Mucosa of stomach (tissue), 1 donor: ENCODE measurements around the gene SLC5A7.

ENCODE experiments used
- H3K27me3 ChIP-seq: one replicate; pipeline ENCODE4 v1.7.0; 2013; ENCODE audit warnings: mild to moderate bottlenecking, low read length; ENCODE audit not compliant: control insufficient read depth, insufficient read depth
- H3K36me3 ChIP-seq: one replicate; pipeline ENCODE4 v1.7.0; 2013; ENCODE audit warnings: low read length; ENCODE audit not compliant: control insufficient read depth, insufficient read depth
- H3K4me1 ChIP-seq: one replicate; pipeline ENCODE4 v1.7.0; 2013; ENCODE audit warnings: mild to moderate bottlenecking, low read length; ENCODE audit not compliant: control insufficient read depth, insufficient read depth
- H3K4me3 ChIP-seq: one replicate; pipeline ENCODE4 v1.7.0; 2013; ENCODE audit warnings: low read length
- H3K9ac ChIP-seq: one replicate; pipeline ENCODE4 v1.7.0; 2013; ENCODE audit warnings: mild to moderate bottlenecking, low read length, moderate library complexity
- H3K9me3 ChIP-seq: one replicate; pipeline ENCODE4 v1.7.0; 2013; ENCODE audit warnings: mild to moderate bottlenecking, low read length, moderate library complexity; ENCODE audit not compliant: control insufficient read depth
- donor health status: Pancreatic carcinoma.

Gene SLC5A7

DNA sequence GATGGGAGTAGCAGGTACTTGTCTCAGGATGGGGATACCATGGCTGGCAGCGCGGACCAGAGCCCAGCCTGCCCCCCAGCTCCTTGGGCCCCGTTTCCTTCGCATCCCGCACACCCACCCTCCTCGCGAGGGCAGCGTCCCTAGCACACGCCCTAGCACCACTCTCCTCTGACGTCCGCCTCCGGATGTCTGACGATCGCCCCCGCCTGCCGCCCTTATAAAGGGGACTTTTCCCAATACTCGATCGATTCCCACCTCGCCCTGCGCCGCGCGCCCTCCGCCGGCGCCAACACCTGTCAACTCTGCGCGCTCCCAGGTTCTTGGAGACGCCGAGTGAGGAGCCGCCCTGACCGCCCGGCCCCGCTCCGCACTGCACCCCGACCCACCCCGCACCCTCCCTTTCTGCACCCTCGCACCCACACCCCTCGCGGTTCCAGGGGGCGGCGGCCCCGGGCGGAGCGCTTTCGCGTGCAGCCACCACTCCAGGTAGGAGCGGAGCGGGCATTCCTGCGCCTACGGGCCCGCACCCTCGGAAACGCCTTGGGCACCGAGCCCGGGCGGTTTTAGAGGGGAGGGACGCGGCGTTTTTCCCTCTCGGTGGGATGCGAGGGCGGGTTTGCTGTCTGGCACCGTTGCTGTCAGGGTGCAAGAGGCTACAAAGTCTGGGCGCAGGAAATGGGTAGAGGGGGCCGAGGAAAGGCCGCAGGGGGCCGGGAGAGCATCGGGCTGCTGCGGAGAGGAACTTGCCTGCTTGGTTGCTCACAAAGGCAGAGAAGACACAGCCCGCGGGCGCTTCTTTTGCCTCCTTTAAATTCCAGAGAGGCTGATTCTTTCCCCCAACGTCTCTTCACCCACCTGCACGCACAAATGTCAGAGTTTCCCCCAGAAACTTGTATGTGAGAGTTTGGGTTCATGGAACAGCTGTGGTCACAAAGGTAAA lies at the start of gene SLC5A7:
Gene SLC5A7 (plus strand): TSS at position 247 of the 940 bp plus-strand sequence. CDS start 1,632 bp downstream, outside the sequence.
- H3K36me3 ChIP-seq, result no peaks in the 10 kb centered on the region
- no peak within 1 kb of the TSS for H3K9ac ChIP-seq
- H3K27me3 ChIP-seq, result peaks cover 8% of the 10 kb centered on the region
- H3K4me1 ChIP-seq, result no peaks in the 10 kb centered on the region
- no peak within 1 kb of the TSS for H3K4me3 ChIP-seq
- H3K9me3 ChIP-seq, result no peaks in the 10 kb centered on the region

DNA sequence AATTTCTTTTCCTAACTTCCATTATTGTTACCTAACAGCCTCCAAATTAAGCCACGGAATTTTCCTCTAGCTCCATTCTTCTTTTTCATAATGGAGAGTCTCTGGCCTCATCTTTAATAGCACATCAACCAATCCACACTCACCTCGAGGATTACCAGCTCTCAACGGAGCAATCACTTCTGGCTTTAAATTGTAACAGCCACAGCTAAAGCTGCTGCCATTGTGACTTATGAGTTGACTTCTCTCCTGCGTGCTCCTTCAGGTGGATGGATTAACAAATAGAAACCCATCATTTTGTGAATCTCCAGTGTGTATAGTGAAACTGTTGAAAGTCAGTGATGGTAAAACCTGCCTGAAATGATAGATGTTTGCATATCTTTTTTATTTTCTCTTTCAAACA lies 24.9 kb upstream of the SLC5A7 start:
- Histone ChIP-seq H3K9me3 (no peaks in the 10 kb centered on the region), H3K4me3 (no peak overlapping the region), H3K9ac (no peak overlapping the region), H3K36me3 (no peaks in the 10 kb centered on the region), H3K4me1 (no peaks in the 10 kb centered on the region), H3K27me3 (no peaks in the 10 kb centered on the region)

DNA sequence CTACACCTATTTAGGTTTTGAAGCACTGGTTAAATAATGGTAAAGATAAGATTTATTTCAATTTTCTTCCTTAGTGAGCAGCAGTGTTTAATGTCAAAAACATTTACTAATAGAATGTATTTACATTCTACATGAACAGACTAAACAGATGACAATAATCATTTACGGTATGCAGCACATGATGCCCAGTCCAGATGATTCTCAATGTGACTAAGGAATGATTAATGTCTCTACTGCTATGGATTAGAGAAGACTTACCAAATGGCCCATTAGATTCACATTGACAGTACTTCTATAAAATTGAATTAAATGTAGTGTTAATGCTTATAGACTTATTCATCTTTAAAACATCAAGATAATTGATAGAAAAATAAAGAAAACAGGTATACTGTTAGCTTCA lies 22.1 kb upstream of the SLC5A7 start:
- H3K27me3 ChIP-seq, result no peaks in the 10 kb centered on the region
- no peak overlapping the region for H3K9ac ChIP-seq
- H3K4me3 ChIP-seq, result no peak overlapping the region
- no peaks in the 10 kb centered on the region for H3K4me1 ChIP-seq
- H3K9me3 ChIP-seq, result no peaks in the 10 kb centered on the region
- H3K36me3 ChIP-seq, result no peaks in the 10 kb centered on the region

DNA sequence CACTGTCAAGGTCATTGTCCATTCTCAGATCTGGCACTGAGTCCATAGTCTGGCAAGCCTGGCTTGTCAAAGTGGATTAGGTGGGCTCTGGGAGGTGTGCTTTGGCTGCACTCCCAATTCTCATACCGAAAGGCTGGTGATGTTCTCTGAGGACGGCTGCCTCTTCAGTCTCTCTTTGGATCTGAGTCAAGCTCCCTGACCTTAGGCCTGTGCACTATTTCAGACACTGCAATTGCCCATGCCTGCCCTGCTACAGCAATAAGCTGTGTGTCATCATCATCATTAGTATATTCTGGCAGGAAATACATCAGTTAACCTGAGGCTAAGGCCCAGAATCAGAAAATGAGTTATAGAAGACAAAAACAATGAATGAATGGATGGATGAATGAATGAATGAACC lies 1.6 kb upstream of the SLC5A7 start:
- Histone ChIP-seq H3K36me3 (no peaks in the 10 kb centered on the region), H3K4me1 (no peaks in the 10 kb centered on the region)

GRCh38 chr2:107988108-107988507 lies 1.8 kb downstream of the SLC5A7 start:
- Histone ChIP-seq H3K9ac (no peak overlapping the region), H3K4me1 (no peaks in the 10 kb centered on the region)

More for the DNA sequence above, 1.6 kb upstream of the SLC5A7 start:
- H3K9ac ChIP-seq, result no peak overlapping the region
- H3K27me3 ChIP-seq, result peaks cover 8% of the 10 kb centered on the region
- H3K9me3 ChIP-seq, result no peaks in the 10 kb centered on the region
- H3K4me3 ChIP-seq, result no peak overlapping the region

DNA sequence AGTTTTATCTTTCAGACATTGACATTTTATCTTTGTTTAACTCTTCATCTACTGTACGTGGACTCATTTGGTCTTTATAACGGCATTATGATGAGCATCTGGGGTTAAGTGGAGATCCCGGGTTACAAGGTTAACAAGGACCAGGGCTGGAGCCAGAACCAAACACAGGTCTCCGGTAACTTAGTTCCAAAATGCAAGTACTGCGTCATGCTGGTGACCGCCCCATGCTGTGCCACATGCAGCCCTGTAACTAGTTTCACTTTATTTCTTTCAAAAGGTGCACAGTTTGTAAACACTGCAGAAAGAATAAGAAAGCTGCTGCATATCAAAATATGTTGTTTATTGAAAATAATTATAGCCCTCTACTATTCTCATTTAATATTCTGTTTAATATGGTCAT lies 3.1 kb downstream of the SLC5A7 start:
- Histone ChIP-seq H3K4me3 (no peak overlapping the region), H3K4me1 (no peaks in the 10 kb centered on the region), H3K9ac (no peak overlapping the region), H3K27me3 (peaks cover 8% of the 10 kb centered on the region), H3K9me3 (no peaks in the 10 kb centered on the region), H3K36me3 (no peaks in the 10 kb centered on the region)

More at GRCh38 chr2:107988108-107988507, 1.8 kb downstream of the SLC5A7 start:
- no peaks in the 10 kb centered on the region for H3K9me3 ChIP-seq
- H3K27me3 ChIP-seq, result peaks cover 8% of the 10 kb centered on the region
- H3K4me3 ChIP-seq, result no peak overlapping the region
- no peaks in the 10 kb centered on the region for H3K36me3 ChIP-seq

GRCh38 chr2:107990718-107991117 lies 4.4 kb downstream of the SLC5A7 start:
- H3K9ac ChIP-seq, result no peak overlapping the region
- no peak overlapping the region for H3K4me3 ChIP-seq
- peaks cover 8% of the 10 kb centered on the region for H3K27me3 ChIP-seq
- no peaks in the 10 kb centered on the region for H3K9me3 ChIP-seq
- H3K36me3 ChIP-seq, result no peaks in the 10 kb centered on the region
- no peaks in the 10 kb centered on the region for H3K4me1 ChIP-seq

DNA sequence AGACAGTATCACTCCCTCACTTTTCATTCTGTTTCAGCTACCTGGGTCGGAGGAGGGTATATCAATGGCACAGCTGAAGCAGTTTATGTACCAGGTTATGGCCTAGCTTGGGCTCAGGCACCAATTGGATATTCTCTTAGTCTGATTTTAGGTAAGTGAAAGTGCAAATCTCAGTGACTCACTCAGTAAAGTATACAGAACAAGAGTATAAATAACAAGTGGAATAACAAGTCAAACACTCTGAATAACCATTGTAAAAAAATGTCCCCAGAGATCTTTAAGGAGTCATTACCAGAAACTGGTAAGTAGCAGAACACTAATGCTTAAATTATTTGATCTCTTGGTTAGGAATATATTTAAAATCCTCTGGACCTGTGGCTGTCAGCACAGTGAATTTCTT lies 5.7 kb downstream of the SLC5A7 start:
- no peaks in the 10 kb centered on the region for H3K4me1 ChIP-seq
- H3K4me3 ChIP-seq, result no peak overlapping the region
- H3K36me3 ChIP-seq, result no peaks in the 10 kb centered on the region
- no peaks in the 10 kb centered on the region for H3K9me3 ChIP-seq
- no peak overlapping the region for H3K9ac ChIP-seq
- no peaks in the 10 kb centered on the region for H3K27me3 ChIP-seq

GRCh38 chr2:107999158-107999557 lies 12.8 kb downstream of the SLC5A7 start:
- H3K9me3 ChIP-seq, result no peaks in the 10 kb centered on the region
- no peaks in the 10 kb centered on the region for H3K36me3 ChIP-seq
- H3K27me3 ChIP-seq, result no peaks in the 10 kb centered on the region

DNA sequence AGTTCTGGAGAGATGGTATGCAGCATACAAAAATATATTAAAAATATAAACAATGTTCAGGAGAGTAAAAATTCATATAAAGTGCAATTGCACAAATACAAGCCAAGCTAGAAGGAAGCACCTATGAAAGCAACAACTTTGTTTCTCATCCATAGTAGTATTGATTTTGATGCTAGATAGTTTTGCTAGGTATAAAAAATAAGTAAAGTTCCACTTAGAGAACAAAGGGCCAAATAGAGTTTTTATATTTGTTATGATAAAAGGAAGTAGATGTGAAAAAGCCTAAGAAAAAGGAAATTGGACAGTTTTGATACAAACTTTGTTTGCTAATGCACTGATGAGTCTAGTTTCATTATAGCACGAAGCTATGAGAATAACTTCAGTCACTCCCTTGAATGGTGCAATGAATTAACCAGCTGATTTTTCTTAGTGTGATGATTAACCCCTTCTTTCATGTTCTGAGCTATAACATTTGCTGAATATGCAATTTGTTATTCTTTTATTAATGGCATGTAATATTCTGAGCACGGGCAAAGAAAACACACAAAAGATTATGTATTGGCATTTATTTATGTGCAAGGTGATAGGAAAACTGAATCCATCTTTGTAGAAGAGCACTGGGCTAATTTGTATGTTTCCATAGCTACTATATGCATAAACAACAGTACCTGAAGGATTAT lies 24.7 kb downstream of the SLC5A7 start:
- H3K27me3 ChIP-seq, result no peaks in the 10 kb centered on the region
- H3K36me3 ChIP-seq, result no peaks in the 10 kb centered on the region
- no peaks in the 10 kb centered on the region for H3K4me1 ChIP-seq
- no peak overlapping the region for H3K9ac ChIP-seq
- no peak overlapping the region for H3K4me3 ChIP-seq
- H3K9me3 ChIP-seq, result no peaks in the 10 kb centered on the region

More at GRCh38 chr2:107999158-107999557, 12.8 kb downstream of the SLC5A7 start:
- Histone ChIP-seq H3K9ac (no peak overlapping the region), H3K4me3 (no peak overlapping the region), H3K4me1 (no peaks in the 10 kb centered on the region)

- Histone ChIP-seq H3K4me3 (no peak overlapping the region), H3K9me3 (no peaks in the 10 kb centered on the region), H3K36me3 (no peaks in the 10 kb centered on the region), H3K4me1 (no peaks in the 10 kb centered on the region), H3K27me3 (no peaks in the 10 kb centered on the region), H3K9ac (no peak overlapping the region)
These were observed 27.0 kb downstream of the SLC5A7 start for GRCh38 chr2:108013305-108013704.

GRCh38 chr2:108022628-108023027 lies 36.3 kb downstream of the SLC5A7 start:
- Histone ChIP-seq H3K4me1 (no peaks in the 10 kb centered on the region), H3K4me3 (no peak overlapping the region), H3K9me3 (no peaks in the 10 kb centered on the region), H3K36me3 (no peaks in the 10 kb centered on the region), H3K9ac (no peak overlapping the region), H3K27me3 (no peaks in the 10 kb centered on the region)
